Activated CD8-positive, alpha-beta memory T cell treated with anti-CD3 and anti-CD28 coated beads, Interleukin-2, amount 10 ng/mL, durations not matched to agents 7 days and 5 days (primary cell): ENCODE data around the gene CCL22. TPM values are rescaled to one million over a fixed set of nuclear protein-coding genes. Genes with fewer than 3 reads are reported as not detected.

Experiments
- ATAC-seq: fragments of 150-1000 bp; cut with Tn5 transposase; one replicate; pipeline ENCODE4 v1.10.0; 2021; ENCODE audit warnings: moderate library complexity
- CTCF ChIA-PET: fragments of 350-600 bp; sonication (Branson Sonifier 250); formaldehyde crosslinking; loops from one replicate; lab custom pipeline; 2021; ENCODE audit warnings: antibody characterized with exemption; lab: Charles Lee
- DNase-seq: peaks from one replicate; pipeline ENCODE4 v3.0.0-alpha.2; 2020
- H3K27ac Mint-ChIP-seq: one replicate; pipeline ENCODE4 v1.8.0; 2021; ENCODE audit warnings: mild to moderate bottlenecking, mixed read lengths
- H3K27me3 Mint-ChIP-seq: one replicate; pipeline ENCODE4 v1.8.0; 2021; ENCODE audit warnings: mixed read lengths
- H3K36me3 Mint-ChIP-seq: one replicate; pipeline ENCODE4 v1.8.0; 2021; ENCODE audit warnings: mild to moderate bottlenecking, mixed read lengths
- H3K4me1 Mint-ChIP-seq: one replicate; pipeline ENCODE4 v1.8.0; 2021; ENCODE audit warnings: mixed read lengths
- H3K4me3 Mint-ChIP-seq: one replicate; pipeline ENCODE4 v1.8.0; 2021; ENCODE audit warnings: mild to moderate bottlenecking, moderate library complexity, mixed read lengths
- H3K9me3 Mint-ChIP-seq: one replicate; pipeline ENCODE4 v1.8.0; 2022; ENCODE audit warnings: low read depth, mixed read lengths
- total RNA-seq, 2 experiments: library from RNA; stranded (reverse); gene quantifications; one replicate each; pipeline ENCODE4 v1.2.3, GENCODE V29; 2021

The CCL22 gene
- total RNA-seq = 10 to 100 TPM in 1 of 2 experiments, not detected in 1; 10.0 TPM

- ATAC-seq (no peak), DNase-seq (no peak)
- Mint-ChIP-seq H3K4me1 (peaks cover 9% of the 10 kb centered on the region), H3K9me3 (no peaks in the 10 kb centered on the region), H3K27ac (no peak within 1 kb of the TSS), H3K27me3 (peaks cover 8% of the 10 kb centered on the region), H3K4me3 (no peak within 1 kb of the TSS), H3K36me3 (no peaks in the 10 kb centered on the region)
- CTCF ChIA-PET = no interaction called here
Measured at GRCh38 chr16:57358527-57359095, at the start of gene CCL22. Gene CCL22 (plus strand): TSS chr16:57358783. CDS start chr16:57358817, 34 bp downstream.

GRCh38 chr16:57310801-57311200 is 47.8 kb upstream of the CCL22 start:
- no peak overlapping the region for H3K4me3 Mint-ChIP-seq
- no peaks in the 10 kb centered on the region for H3K9me3 Mint-ChIP-seq
- peaks cover 17% of the 10 kb centered on the region for H3K4me1 Mint-ChIP-seq
- H3K27ac Mint-ChIP-seq = no peak overlapping the region
- H3K27me3 Mint-ChIP-seq = peaks cover 10% of the 10 kb centered on the region
- H3K36me3 Mint-ChIP-seq = no peaks in the 10 kb centered on the region
- ATAC-seq = no peak
- DNase-seq = peak; percentile 26
- CTCF ChIA-PET = interaction anchor here (1.0 kb wide), 1 partner anchor 10 kb away, joined by 3 read pairs; no protein-coding TSS in a partner anchor

- Mint-ChIP-seq H3K4me1 (peaks cover 17% of the 10 kb centered on the region), H3K27me3 (peaks cover 7% of the 10 kb centered on the region), H3K4me3 (no peak overlapping the region), H3K27ac (no peak overlapping the region), H3K9me3 (no peaks in the 10 kb centered on the region), H3K36me3 (no peaks in the 10 kb centered on the region)
- ATAC-seq = no peak
- CTCF ChIA-PET = interaction anchor here (1.3 to 1.7 kb wide), 3 partner anchors 10 to 104 kb away, joined by 4 to 10 read pairs (median 7); no protein-coding TSS in a partner anchor
- no peak for DNase-seq
Measured at GRCh38 chr16:57313509-57313908, 45.1 kb upstream of the CCL22 start.

GRCh38 chr16:57314161-57314785 is 44.3 kb upstream of the CCL22 start:
- no peaks in the 10 kb centered on the region for H3K36me3 Mint-ChIP-seq
- peak overlapping the region; percentile 4 for H3K4me3 Mint-ChIP-seq
- H3K27ac Mint-ChIP-seq = peak overlapping the region; percentile 33

GRCh38 chr16:57315416-57315815 is 43.2 kb upstream of the CCL22 start:
- Mint-ChIP-seq H3K36me3 (no peaks in the 10 kb centered on the region), H3K4me3 (no peak overlapping the region), H3K9me3 (no peaks in the 10 kb centered on the region), H3K4me1 (peaks cover 17% of the 10 kb centered on the region), H3K27me3 (peaks cover 4% of the 10 kb centered on the region), H3K27ac (no peak overlapping the region)
- DNase-seq (no peak), ATAC-seq (no peak)
- CTCF ChIA-PET = interaction anchor here (1.8 kb wide), 1 partner anchor 102 kb away, joined by 14 read pairs; no protein-coding TSS in a partner anchor

More at GRCh38 chr16:57314161-57314785, 44.3 kb upstream of the CCL22 start:
- CTCF ChIA-PET = interaction anchor here (1.3 to 1.7 kb wide), 3 partner anchors 11 to 103 kb away, joined by 4 to 10 read pairs (median 7); no protein-coding TSS in a partner anchor
- Mint-ChIP-seq H3K9me3 (no peaks in the 10 kb centered on the region), H3K27me3 (peaks cover 7% of the 10 kb centered on the region), H3K4me1 (peaks cover 17% of the 10 kb centered on the region)
- DNase-seq (no peak), ATAC-seq (peak; percentile 45)

- Mint-ChIP-seq H3K27ac (no peak overlapping the region), H3K4me3 (no peak overlapping the region), H3K9me3 (no peaks in the 10 kb centered on the region), H3K36me3 (no peaks in the 10 kb centered on the region), H3K27me3 (peaks cover 4% of the 10 kb centered on the region), H3K4me1 (peaks cover 17% of the 10 kb centered on the region)
- CTCF ChIA-PET = interaction anchor here (1.8 kb wide), 1 partner anchor 101 kb away, joined by 14 read pairs; no protein-coding TSS in a partner anchor
- no peak for DNase-seq
- ATAC-seq = no peak
Measured at GRCh38 chr16:57316390-57317017, 42.1 kb upstream of the CCL22 start.

- Mint-ChIP-seq H3K36me3 (no peaks in the 10 kb centered on the region), H3K9me3 (no peaks in the 10 kb centered on the region), H3K27ac (no peak overlapping the region), H3K4me1 (peaks cover 15% of the 10 kb centered on the region), H3K27me3 (no peaks in the 10 kb centered on the region), H3K4me3 (no peak overlapping the region)
- CTCF ChIA-PET = no interaction called here
- DNase-seq (no peak), ATAC-seq (no peak)
Measured at GRCh38 chr16:57318240-57318970, 40.2 kb upstream of the CCL22 start.

- Mint-ChIP-seq H3K9me3 (no peaks in the 10 kb centered on the region), H3K4me3 (no peak overlapping the region), H3K36me3 (no peaks in the 10 kb centered on the region), H3K4me1 (peaks cover 6% of the 10 kb centered on the region), H3K27ac (no peak overlapping the region), H3K27me3 (no peaks in the 10 kb centered on the region)
- ATAC-seq (no peak), DNase-seq (no peak)
- CTCF ChIA-PET = no interaction called here
Measured at GRCh38 chr16:57319646-57320045, 38.9 kb upstream of the CCL22 start.

- H3K27ac Mint-ChIP-seq = no peak overlapping the region
- ATAC-seq (no peak), DNase-seq (no peak)
- H3K36me3 Mint-ChIP-seq = no peaks in the 10 kb centered on the region
- H3K4me1 Mint-ChIP-seq = peaks cover under 1% of the 10 kb centered on the region
- no peak overlapping the region for H3K4me3 Mint-ChIP-seq
- H3K9me3 Mint-ChIP-seq = no peaks in the 10 kb centered on the region
- H3K27me3 Mint-ChIP-seq = no peaks in the 10 kb centered on the region
- CTCF ChIA-PET = no interaction called here
Measured at GRCh38 chr16:57324749-57325148, 33.8 kb upstream of the CCL22 start.

- ATAC-seq (no peak), DNase-seq (no peak)
- Mint-ChIP-seq H3K9me3 (no peaks in the 10 kb centered on the region), H3K36me3 (no peaks in the 10 kb centered on the region), H3K4me3 (no peak overlapping the region), H3K27ac (no peak overlapping the region), H3K4me1 (peaks cover 5% of the 10 kb centered on the region), H3K27me3 (no peaks in the 10 kb centered on the region)
- CTCF ChIA-PET = no interaction called here
Measured at GRCh38 chr16:57325458-57325857, 33.1 kb upstream of the CCL22 start.

GRCh38 chr16:57329718-57330327 is 28.8 kb upstream of the CCL22 start:
- no peaks in the 10 kb centered on the region for H3K9me3 Mint-ChIP-seq
- H3K4me3 Mint-ChIP-seq = no peak overlapping the region
- H3K4me1 Mint-ChIP-seq = peaks cover 5% of the 10 kb centered on the region
- DNase-seq = no peak
- H3K36me3 Mint-ChIP-seq = no peaks in the 10 kb centered on the region
- CTCF ChIA-PET = no interaction called here
- ATAC-seq = no peak
- H3K27ac Mint-ChIP-seq = no peak overlapping the region
- H3K27me3 Mint-ChIP-seq = peaks cover 28% of the 10 kb centered on the region

- H3K27me3 Mint-ChIP-seq = peaks cover 37% of the 10 kb centered on the region
- H3K4me3 Mint-ChIP-seq = no peak overlapping the region
- ATAC-seq (no peak), DNase-seq (no peak)
- no peak overlapping the region for H3K27ac Mint-ChIP-seq
- H3K36me3 Mint-ChIP-seq = no peaks in the 10 kb centered on the region
- CTCF ChIA-PET = interaction anchor here (2.0 kb wide), 1 partner anchor 86 kb away, joined by 5 read pairs; no protein-coding TSS in a partner anchor
- no peaks in the 10 kb centered on the region for H3K9me3 Mint-ChIP-seq
- peaks cover 5% of the 10 kb centered on the region for H3K4me1 Mint-ChIP-seq
Measured at GRCh38 chr16:57331355-57331754, 27.2 kb upstream of the CCL22 start.

- no peaks in the 10 kb centered on the region for H3K9me3 Mint-ChIP-seq
- ATAC-seq = no peak
- H3K36me3 Mint-ChIP-seq = no peaks in the 10 kb centered on the region
- DNase-seq = no peak
- H3K4me3 Mint-ChIP-seq = no peak overlapping the region
- H3K27me3 Mint-ChIP-seq = peaks cover 43% of the 10 kb centered on the region
- no peak overlapping the region for H3K27ac Mint-ChIP-seq
- H3K4me1 Mint-ChIP-seq = peaks cover 5% of the 10 kb centered on the region
- CTCF ChIA-PET = no interaction called here
Measured at GRCh38 chr16:57333402-57333801, 25.2 kb upstream of the CCL22 start.
